ENCODE measurements around the gene ABTB2.

DNA sequence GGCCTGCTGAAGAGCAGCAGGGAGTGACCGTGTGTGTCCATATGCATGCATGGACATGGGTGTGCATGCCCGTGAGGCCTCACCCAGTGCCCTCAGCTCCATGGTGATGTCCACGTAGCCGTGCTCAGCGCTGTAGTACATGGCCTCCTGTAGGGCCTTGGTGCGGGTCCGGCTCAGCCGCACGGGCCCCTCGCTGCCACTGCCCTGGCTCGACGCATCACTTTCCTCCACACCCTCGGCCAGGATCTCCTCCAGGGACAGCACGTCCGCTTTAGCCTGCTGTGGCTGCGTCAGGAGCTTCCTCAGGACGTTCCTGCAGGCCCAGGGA, 195.4 kb downstream of the ABTB2 start:
- TF ChIP-seq ZFP3 (CRISPR knock-in tag; IDR thresholded peaks at IDR 0.05) (no peak), SNAI2 (CRISPR knock-in tag; IDR thresholded peaks at IDR 0.05) (no peak), ZFP30 (CRISPR knock-in tag; IDR thresholded peaks at IDR 0.05) (no peak), PPARA (CRISPR knock-in tag; IDR thresholded peaks at IDR 0.05; ENCODE audit: borderline replicate concordance) (no peak), OSR1 (CRISPR knock-in tag; IDR thresholded peaks at IDR 0.05) (no peak), ZNF70 (CRISPR knock-in tag; IDR thresholded peaks at IDR 0.05) (no peak), POU6F1 (CRISPR knock-in tag; IDR thresholded peaks at IDR 0.05; ENCODE audit: borderline replicate concordance, low read depth) (no peak), RARB (CRISPR knock-in tag; IDR thresholded peaks at IDR 0.05) (no peak), CSDC2 (CRISPR knock-in tag; IDR thresholded peaks at IDR 0.05) (no peak)

All from SK-N-SH treated with all-trans-retinoic acid at 6 μM for 48 hours (cell line).